ENCODE results near the gene JAML. TPM values are rescaled to one million over a fixed set of nuclear protein-coding genes. Genes with fewer than 3 reads are reported as not detected.

The JAML gene
- total RNA-seq, 4 donors from 2014 or later = 0.92 to 8.9 (median 1.2) TPM

DNA sequence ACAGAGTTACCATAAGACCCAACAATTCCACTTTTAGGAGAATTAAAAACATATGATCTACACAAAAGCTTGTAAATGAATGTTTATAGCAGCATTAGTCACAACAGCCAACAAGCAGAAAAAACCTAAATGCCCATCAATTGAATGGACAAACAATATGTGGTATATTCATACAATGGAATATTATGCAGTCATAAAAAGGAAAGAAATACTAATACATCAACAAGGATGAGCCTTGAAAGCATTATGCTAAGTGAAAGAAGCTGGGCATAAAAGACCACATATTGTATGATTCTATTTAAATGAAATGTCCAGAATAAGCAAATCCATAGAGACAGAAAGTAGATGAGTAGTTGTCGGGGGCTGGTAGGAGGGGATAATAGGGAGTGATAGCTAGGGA, 34.3 kb upstream of the JAML start:
- intact Hi-C loops (cut with DNase I) = no loop called here
- Histone ChIP-seq H3K4me3 (no peak overlapping the region), H3K4me1 (peaks cover 0 to 13% (median 2%) of the 10 kb centered on the region in 4 donors), H3K36me3 (no peaks in the 10 kb centered on the region), H3K27ac (replicated peaks in 1 of 4) (no peak overlapping the region), H3K9me3 (no peaks in the 10 kb centered on the region), H3K27me3 (peaks cover 0 to 51% (median 9%) of the 10 kb centered on the region in 4 donors)
- 96% methylated on average over 1 of the region's 1 CpG for WGBS
- no peak for TF ChIP-seq POLR2AphosphoS5 (IDR thresholded peaks at IDR 0.05)
- TF ChIP-seq, protein P1, sequence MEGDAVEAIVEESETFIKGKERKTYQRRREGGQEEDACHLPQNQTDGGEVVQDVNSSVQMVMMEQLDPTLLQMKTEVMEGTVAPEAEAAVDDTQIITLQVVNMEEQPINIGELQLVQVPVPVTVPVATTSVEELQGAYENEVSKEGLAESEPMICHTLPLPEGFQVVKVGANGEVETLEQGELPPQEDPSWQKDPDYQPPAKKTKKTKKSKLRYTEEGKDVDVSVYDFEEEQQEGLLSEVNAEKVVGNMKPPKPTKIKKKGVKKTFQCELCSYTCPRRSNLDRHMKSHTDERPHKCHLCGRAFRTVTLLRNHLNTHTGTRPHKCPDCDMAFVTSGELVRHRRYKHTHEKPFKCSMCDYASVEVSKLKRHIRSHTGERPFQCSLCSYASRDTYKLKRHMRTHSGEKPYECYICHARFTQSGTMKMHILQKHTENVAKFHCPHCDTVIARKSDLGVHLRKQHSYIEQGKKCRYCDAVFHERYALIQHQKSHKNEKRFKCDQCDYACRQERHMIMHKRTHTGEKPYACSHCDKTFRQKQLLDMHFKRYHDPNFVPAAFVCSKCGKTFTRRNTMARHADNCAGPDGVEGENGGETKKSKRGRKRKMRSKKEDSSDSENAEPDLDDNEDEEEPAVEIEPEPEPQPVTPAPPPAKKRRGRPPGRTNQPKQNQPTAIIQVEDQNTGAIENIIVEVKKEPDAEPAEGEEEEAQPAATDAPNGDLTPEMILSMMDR (IDR thresholded peaks at IDR 0.05) = no peak
- no peak for TF ChIP-seq POLR2A (IDR thresholded peaks at IDR 0.05; ENCODE audit: low read depth)
- no peak for TF ChIP-seq EP300 (IDR thresholded peaks at IDR 0.05)
- DNase-seq (ENCODE audit: extremely low spot score) = no peak

DNA sequence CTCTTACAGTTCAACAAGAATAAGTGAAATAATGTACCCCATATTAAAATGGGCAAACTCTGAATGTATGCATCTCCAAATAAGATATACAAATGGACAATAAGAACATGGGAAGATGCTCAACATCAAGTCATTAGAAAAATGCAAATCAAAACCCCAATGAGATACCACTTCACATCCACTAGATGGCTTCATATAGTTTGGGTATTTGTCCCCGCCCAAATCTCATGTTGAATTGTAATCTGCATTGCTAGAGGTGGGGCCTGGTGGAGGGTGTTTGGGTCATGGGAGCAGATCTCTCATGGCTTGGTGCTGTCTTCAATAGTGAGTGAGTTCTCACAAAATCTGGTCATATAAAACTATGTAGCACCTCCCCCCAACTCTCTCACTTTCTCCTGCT, 33.6 kb upstream of the JAML start:
- H3K27me3 ChIP-seq = peaks cover 0 to 44% (median 9%) of the 10 kb centered on the region in 4 donors
- intact Hi-C loops (cut with DNase I) = no loop called here

GRCh38 chr11:118252688-118253087, 27.9 kb upstream of the JAML start:
- H3K27me3 ChIP-seq = peaks cover 0 to 28% (median 0%) of the 10 kb centered on the region in 4 donors
- no peaks in the 10 kb centered on the region for H3K36me3 ChIP-seq
- whole genome bisulfite sequencing = 68% methylated on average over 3 of the region's 3 CpGs
- H3K27ac ChIP-seq (replicated peaks in 1 of 4) = no peak overlapping the region
- TF ChIP-seq EP300 (IDR thresholded peaks at IDR 0.05) = no peak
- no peak for TF ChIP-seq POLR2AphosphoS5 (IDR thresholded peaks at IDR 0.05)
- no peak for TF ChIP-seq POLR2A (IDR thresholded peaks at IDR 0.05; ENCODE audit: low read depth)
- TF ChIP-seq, protein P1 (IDR thresholded peaks at IDR 0.05) = no peak
- DNase-seq (ENCODE audit: extremely low spot score) = no peak
- H3K4me3 ChIP-seq = peak overlapping the region; percentile 66 to 82 (median 70)
- H3K4me1 ChIP-seq = peaks cover 0 to 17% (median 8%) of the 10 kb centered on the region in 4 donors
- intact Hi-C loops (cut with DNase I) = no loop called here
- H3K9me3 ChIP-seq = no peaks in the 10 kb centered on the region

More for the DNA sequence above, 33.6 kb upstream of the JAML start:
- H3K27ac ChIP-seq (replicated peaks in 1 of 4) = no peak overlapping the region
- WGBS = 0% methylated on average over 1 of the region's 1 CpG
- no peaks in the 10 kb centered on the region for H3K9me3 ChIP-seq
- DNase-seq (ENCODE audit: extremely low spot score) = no peak
- H3K4me3 ChIP-seq = no peak overlapping the region
- TF ChIP-seq POLR2A (IDR thresholded peaks at IDR 0.05; ENCODE audit: low read depth) (no peak), EP300 (IDR thresholded peaks at IDR 0.05) (no peak), POLR2AphosphoS5 (IDR thresholded peaks at IDR 0.05) (no peak)
- TF ChIP-seq, protein P1 (IDR thresholded peaks at IDR 0.05) = no peak
- no peaks in the 10 kb centered on the region for H3K36me3 ChIP-seq
- peaks cover 0 to 9% (median 0%) of the 10 kb centered on the region in 4 donors for H3K4me1 ChIP-seq

DNA sequence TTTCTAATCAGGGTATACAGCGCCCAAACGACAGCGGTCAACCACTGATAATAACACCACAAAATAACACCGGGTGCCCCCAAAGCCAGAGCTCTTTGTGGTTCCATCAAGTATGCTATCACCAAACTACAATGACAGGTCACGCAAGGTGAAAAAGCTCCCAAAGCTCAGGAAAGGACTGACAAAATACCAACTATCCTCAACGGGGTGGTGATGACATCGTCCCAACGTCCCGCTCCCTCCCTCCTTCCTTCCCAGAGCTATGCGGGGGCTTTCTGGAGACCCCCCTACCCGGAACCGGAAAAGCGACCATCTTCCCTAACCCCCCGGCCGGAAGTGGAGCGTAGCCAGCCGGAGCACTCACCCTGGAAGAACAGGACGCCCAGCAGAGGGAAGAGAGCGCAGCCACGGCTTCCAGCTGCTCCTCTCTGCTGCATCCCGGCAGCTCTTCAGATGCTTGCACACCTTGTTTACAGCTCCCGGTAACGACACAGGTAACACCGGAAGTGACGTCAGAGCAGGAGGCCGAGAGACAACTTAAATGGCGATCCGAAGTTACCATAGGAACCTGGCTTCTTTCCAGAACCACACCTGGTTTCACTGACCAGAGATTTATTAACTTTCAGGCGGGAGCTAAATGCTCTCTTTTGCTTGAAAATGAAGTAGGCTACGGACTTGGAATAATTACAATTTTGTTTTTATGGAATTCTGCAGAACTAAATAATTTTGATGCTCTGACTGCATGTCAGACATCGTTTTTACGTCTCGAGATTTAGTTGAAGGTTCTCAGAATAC, 27.2 kb upstream of the JAML start, which contains the start of gene MPZL3:
Gene MPZL3 (minus strand): TSS at position 508 of the 795 bp plus-strand sequence. CDS start 71 bp downstream, at position 437.
- TF ChIP-seq, protein P1 (IDR thresholded peaks at IDR 0.05) = no peak
- peak; percentile 60 to 64 for TF ChIP-seq POLR2AphosphoS5 (IDR thresholded peaks at IDR 0.05)
- no peaks in the 10 kb centered on the region for H3K36me3 ChIP-seq
- peak within 1 kb of the TSS; percentile 66 to 82 (median 70) for H3K4me3 ChIP-seq
- 2% methylated on average over 30 of the region's 33 CpGs for WGBS
- H3K27me3 ChIP-seq = peaks cover 0 to 32% (median 0%) of the 10 kb centered on the region in 4 donors
- no peak for DNase-seq (ENCODE audit: extremely low spot score)
- intact Hi-C loops (cut with DNase I) = no loop called here
- H3K9me3 ChIP-seq = no peaks in the 10 kb centered on the region
- H3K4me1 ChIP-seq = peaks cover 0 to 17% (median 8%) of the 10 kb centered on the region in 4 donors
- peak within 1 kb of the TSS; percentile 59 to 75 (median 65) for H3K27ac ChIP-seq (replicated peaks in 1 of 4)

Measured in esophagus muscularis mucosa (tissue), 4 donors.